GM12891 (cell line): ENCODE measurements around the gene TOB1.

ENCODE experiments used
- POLR2A ChIP-seq: IDR thresholded peaks from 2 replicates; pipeline ENCODE4 v1.6.1; 2011; ENCODE audit warnings: low read depth, low read length, control low read depth
- POLR2AphosphoS5 ChIP-seq: IDR thresholded peaks from 2 replicates; pipeline ENCODE4 v1.6.1; 2011; ENCODE audit warnings: low read depth, low read length, control low read depth

GRCh38 chr17:50847566-50847965 lies 18.6 kb downstream of the TOB1 start:
- no peak for TF ChIP-seq POLR2A
- TF ChIP-seq POLR2AphosphoS5 = no peak
